Immature natural killer cell (primary cell): ENCODE results near the gene NDOR1. TPM values are rescaled to one million over a fixed set of nuclear protein-coding genes. Genes with fewer than 3 reads are reported as not detected.

Experiments
- DNase-seq, 3 donors: peaks; one replicate each; pipeline ENCODE4 v3.0.0; 2022; ENCODE audit warnings: mixed read lengths in 1 of 3
- H3K27ac Mint-ChIP-seq, 6 donors: one replicate each; pipeline ENCODE4 v1.8.0; 2020; ENCODE audit warnings: mixed read lengths in 6 of 6, mild to moderate bottlenecking in 5 of 6, inconsistent platforms in 4 of 6, moderate library complexity in 3 of 6
- H3K27me3 Mint-ChIP-seq, 3 donors: one replicate each; pipeline ENCODE4 v1.8.0; 2020 to 2021; ENCODE audit warnings: low read depth in 3 of 3, mild to moderate bottlenecking in 3 of 3, mixed read lengths in 3 of 3, moderate library complexity in 3 of 3, inconsistent platforms in 1 of 3
- H3K36me3 Mint-ChIP-seq, 3 donors: one replicate each; pipeline ENCODE4 v1.8.0; 2020; ENCODE audit warnings: mixed read lengths in 3 of 3, inconsistent platforms in 2 of 3, mild to moderate bottlenecking in 2 of 3
- H3K4me1 Mint-ChIP-seq, 2 donors: one replicate each; pipeline ENCODE4 v1.8.0; 2020; ENCODE audit warnings: inconsistent platforms in 2 of 2, mild to moderate bottlenecking in 2 of 2, mixed read lengths in 2 of 2, moderate library complexity in 1 of 2
- H3K4me3 Mint-ChIP-seq, 5 donors: one replicate each; pipeline ENCODE4 v1.8.0; 2020; ENCODE audit warnings: mild to moderate bottlenecking in 5 of 5, mixed read lengths in 5 of 5, inconsistent platforms in 3 of 5, moderate library complexity in 3 of 5
- H3K9me3 Mint-ChIP-seq, 6 donors: one replicate each; pipeline ENCODE4 v1.8.0; 2020; ENCODE audit warnings: mild to moderate bottlenecking in 6 of 6, mixed read lengths in 6 of 6, inconsistent platforms in 4 of 6, moderate library complexity in 3 of 6
- polyA plus RNA-seq, 3 donors: library from polyadenylated mRNA; unstranded; fragments of 300-500 nt; fragmentation: Illumina TruSeq; gene quantifications; one replicate each; pipeline ENCODE4 v1.2.3, GENCODE V29; 2021

The NDOR1 gene
- polyA plus RNA-seq, 3 donors from 2014 or later = 1.7 to 10.3 (median 4.2) TPM

DNA sequence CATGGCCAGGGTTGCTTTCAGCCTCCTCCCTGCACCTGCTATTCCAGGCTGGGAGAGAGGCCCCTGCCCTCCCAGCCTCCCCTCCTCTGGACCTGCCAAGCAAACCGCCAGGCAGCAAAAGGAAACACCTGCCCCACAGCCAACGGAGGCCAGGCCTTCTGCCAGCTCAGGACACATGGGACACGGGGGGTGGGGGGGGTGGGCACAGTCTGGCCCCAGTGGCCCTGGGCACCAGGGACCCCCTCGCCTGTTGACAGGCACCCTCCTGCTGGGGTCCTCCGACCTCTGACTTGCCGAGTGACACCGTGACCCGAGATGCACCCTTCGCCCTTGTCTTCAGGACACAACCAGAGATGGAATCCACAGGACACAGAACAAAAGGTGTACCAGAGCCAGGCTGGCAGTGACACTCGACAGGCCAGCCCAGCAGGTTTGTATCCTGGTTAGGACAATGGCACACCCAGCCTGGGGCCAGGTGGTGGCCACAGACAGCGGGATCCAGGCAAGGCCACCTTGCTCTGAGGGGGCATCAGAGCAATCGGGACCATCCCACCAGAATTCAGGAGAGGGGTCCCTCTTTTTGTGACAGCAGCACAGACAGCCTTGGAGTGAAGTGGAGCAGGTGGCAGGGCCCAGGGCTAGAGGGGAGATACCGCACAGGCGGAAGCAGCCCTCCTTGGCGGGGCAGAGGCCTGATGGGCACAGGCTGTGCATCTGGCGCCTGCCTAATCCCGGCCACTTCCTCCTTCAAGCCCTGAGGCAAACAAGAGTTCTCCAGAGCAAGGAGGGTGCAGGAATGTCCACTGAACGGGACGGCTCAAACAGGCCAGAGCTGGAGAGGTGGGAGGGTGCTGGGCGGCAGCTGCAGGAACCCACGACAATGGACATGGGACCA, 32.4 kb upstream of the NDOR1 start:
- Mint-ChIP-seq H3K4me1 (no peaks in the 10 kb centered on the region), H3K27ac (no peak overlapping the region), H3K4me3 (no peak overlapping the region), H3K27me3 (peaks cover 2 to 12% (median 8%) of the 10 kb centered on the region in 3 donors), H3K9me3 (no peaks in the 10 kb centered on the region), H3K36me3 (peaks cover 0 to 8% (median 0%) of the 10 kb centered on the region in 3 donors)
- DNase-seq = no peak

DNA sequence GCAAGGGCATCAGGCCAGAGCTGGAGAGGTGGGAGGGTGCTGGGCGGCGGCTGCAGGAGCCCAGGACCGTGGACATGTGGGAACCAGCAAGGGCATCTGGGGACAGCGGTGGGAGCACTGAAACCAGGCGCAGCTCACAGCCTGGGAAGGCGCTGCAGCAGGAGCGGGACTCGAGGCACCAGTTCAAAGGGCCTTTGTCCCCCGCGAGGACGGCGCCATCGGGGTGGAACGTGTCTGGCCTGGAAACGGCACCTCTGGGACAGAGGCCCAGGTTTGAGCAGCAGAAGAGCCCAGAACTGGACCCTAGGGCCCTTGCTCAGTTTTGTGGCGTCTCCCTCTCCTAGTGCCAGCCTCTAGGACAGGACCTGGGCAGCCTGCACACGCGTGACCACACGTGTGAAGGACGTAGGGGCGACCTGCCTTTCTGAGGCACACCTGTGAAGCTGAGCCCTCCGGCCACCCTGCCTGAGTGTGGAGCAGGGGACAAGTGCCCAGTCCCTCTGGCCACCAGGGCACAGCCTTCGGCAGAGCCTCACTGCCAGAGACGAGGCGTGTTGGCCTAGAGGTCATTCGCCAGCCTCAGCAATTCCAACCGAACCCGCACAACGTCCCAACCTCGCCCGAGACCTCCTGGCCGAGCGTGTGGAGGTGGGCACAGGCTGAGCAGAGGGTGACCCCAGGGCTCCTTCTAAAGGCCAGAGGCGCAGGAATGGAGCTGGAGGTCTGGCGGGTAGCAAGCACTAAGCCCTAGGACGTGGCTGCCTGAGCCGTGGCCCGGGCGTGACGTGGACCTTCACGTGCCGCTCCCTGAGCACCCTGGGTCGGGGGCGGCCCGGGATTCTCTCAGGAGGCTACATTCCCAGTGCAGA, 31.5 kb upstream of the NDOR1 start:
- Mint-ChIP-seq H3K27me3 (peaks cover 2 to 11% (median 8%) of the 10 kb centered on the region in 3 donors), H3K27ac (no peak overlapping the region), H3K4me3 (no peak overlapping the region), H3K4me1 (no peaks in the 10 kb centered on the region), H3K36me3 (peaks cover 0 to 8% (median 0%) of the 10 kb centered on the region in 3 donors), H3K9me3 (no peaks in the 10 kb centered on the region)
- DNase-seq = no peak

DNA sequence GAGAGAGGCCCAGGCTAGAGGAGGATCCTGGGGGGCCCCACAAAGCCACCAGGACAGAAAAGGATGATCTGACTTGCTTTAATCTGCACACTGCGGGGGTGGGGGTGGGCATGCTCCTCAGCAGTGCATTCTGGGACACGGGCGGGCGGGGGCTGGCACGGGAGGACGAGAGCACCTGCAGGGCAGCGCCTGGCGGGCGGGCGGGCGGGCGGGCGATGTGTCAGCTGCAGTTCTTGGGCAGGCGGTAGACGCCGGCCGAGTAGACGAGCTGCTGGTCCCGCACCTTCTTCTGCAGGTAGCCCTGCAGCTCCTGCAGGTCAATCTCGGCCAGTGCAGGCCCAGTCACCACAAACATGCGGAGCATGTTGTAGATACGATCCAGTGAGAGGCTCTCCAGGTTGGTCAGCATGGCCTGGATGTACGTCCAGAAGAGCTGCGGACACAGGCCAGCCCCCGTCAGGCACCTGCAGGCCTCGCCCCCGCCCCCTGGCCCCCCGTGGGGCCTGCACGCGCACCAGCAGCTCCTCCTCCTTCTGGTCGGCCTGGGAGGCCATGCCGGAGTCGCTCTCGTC, 30.7 kb upstream of the NDOR1 start:
- Mint-ChIP-seq H3K27me3 (peaks cover 5 to 11% (median 8%) of the 10 kb centered on the region in 3 donors), H3K27ac (no peak overlapping the region), H3K4me1 (no peaks in the 10 kb centered on the region), H3K9me3 (no peaks in the 10 kb centered on the region), H3K36me3 (peaks cover 0 to 8% (median 0%) of the 10 kb centered on the region in 3 donors), H3K4me3 (no peak overlapping the region)
- DNase-seq = no peak

DNA sequence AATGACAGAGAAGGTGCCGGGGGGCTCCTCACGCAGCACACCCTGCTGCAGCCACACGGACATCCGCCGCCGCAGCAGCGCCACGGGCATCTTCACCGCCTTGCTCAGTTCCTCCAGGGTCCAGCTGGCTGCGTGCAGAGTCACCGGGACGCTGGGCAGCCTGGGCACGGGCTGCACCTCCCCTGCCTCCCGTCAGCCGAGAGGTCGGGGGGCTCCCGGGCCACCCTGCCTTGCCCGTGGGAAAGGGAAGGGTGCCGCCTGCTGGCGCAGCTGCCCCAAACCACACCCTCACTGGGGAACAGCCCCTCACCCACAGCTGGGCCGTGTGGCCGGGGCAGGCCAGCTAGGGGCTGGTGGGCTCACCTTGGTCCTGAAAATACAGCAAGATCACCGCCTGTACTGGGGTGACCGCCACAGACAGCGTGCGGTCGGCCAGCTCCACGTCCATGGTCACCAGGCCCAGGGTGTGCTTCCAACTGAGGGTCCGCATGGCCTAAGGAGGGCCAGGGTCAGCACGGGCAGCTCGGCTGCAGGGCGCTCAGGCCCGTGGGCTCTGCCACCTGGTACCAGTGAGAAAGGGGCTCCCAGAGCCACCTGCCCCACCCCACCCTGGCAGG, 30.0 kb upstream of the NDOR1 start:
- peaks cover 5 to 10% (median 5%) of the 10 kb centered on the region in 3 donors for H3K27me3 Mint-ChIP-seq
- H3K27ac Mint-ChIP-seq = no peak overlapping the region
- no peaks in the 10 kb centered on the region for H3K4me1 Mint-ChIP-seq
- no peak overlapping the region for H3K4me3 Mint-ChIP-seq
- H3K36me3 Mint-ChIP-seq = peaks cover 0 to 8% (median 0%) of the 10 kb centered on the region in 3 donors
- H3K9me3 Mint-ChIP-seq = no peaks in the 10 kb centered on the region
- DNase-seq = no peak

DNA sequence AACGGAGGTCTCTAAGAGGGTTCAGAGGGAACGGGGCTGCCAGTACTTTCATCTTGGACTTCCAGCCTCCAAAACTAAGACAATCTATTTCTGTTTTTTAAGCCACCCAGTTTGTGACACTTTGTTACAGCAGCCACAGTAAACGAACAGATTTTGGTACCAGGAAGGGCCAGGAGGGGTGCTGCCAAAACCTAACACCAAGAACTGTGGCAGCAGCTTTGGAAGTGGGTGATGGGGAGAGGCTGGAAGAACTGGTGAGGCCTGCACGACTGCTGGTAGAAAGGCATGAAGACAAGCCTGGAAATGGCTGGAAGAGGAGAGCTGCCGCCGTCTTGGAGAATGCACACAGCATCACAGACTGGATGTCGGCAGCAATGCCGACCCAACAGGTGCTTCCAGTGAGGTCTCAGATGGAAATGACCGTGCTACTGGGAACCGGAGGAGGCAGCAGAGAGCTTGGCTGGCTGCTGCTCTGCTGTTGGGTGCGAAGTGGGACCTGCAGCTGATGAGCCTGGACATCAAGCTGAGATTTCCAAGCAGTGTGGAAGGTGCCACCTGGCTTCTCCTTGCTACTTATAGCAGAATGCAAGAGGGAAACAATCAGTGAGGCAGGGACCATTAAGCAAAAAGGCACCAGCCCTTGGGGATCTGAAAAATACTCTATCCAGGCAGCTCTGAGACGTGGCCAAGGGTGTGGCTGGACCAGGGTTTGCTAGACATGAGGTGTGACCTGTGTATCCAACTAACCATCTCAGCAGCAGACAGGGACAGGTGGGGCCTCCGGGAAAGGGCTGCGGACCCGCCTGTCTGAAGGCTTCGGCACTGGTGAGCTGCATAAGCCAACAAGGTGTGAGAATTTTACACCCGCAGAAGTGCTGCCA, 29.0 kb upstream of the NDOR1 start:
- Mint-ChIP-seq H3K4me3 (no peak overlapping the region), H3K27me3 (peaks cover 5 to 8% (median 6%) of the 10 kb centered on the region in 3 donors), H3K9me3 (no peaks in the 10 kb centered on the region), H3K27ac (peak overlapping the region in 5 of 6 donors; percentile 14 to 76 (median 49)), H3K4me1 (no peaks in the 10 kb centered on the region), H3K36me3 (peaks cover 0 to 8% (median 0%) of the 10 kb centered on the region in 3 donors)
- peak in 1 of 3 donors; percentile 23 for DNase-seq

DNA sequence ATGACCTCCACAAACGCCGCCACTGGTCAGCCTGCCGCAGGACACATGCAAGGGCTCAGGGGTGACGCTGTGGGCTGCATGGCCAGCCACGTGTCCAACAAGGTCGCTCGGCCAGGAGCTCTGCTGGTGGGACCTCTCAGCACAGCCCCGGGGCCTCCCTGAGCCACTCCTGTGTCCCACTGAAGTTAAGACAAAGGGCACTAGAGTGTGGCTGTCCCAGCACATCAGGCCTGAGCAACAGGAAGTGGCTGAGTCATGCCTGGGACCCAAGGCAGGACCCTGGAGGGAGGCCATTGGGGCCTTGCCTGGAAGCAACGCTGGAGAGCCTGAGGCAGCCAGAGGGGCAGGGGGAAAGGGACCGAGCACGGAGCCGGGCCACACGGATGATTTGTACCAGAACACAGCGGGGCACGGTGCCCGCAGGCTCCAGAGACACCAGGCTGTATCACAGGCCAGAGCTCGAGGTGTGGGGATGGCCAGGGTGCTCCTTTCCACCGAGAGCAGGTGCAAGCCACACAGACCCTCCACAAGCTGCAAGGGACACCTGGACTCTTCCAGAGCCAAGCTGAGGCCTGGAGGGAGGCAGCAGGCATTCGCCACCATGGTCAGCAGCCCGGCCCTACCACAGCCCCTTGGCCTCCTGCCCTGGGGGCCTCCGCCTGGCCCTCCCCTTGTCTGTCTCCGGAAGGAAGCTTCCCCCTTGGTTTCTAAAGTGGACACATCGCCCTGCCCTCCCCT, 27.1 kb upstream of the NDOR1 start:
- Mint-ChIP-seq H3K9me3 (no peaks in the 10 kb centered on the region), H3K4me3 (no peak overlapping the region), H3K4me1 (no peaks in the 10 kb centered on the region), H3K36me3 (peaks cover 0 to 14% (median 5%) of the 10 kb centered on the region in 3 donors), H3K27me3 (peaks cover 3 to 8% (median 6%) of the 10 kb centered on the region in 3 donors), H3K27ac (no peak overlapping the region)
- DNase-seq = no peak

DNA sequence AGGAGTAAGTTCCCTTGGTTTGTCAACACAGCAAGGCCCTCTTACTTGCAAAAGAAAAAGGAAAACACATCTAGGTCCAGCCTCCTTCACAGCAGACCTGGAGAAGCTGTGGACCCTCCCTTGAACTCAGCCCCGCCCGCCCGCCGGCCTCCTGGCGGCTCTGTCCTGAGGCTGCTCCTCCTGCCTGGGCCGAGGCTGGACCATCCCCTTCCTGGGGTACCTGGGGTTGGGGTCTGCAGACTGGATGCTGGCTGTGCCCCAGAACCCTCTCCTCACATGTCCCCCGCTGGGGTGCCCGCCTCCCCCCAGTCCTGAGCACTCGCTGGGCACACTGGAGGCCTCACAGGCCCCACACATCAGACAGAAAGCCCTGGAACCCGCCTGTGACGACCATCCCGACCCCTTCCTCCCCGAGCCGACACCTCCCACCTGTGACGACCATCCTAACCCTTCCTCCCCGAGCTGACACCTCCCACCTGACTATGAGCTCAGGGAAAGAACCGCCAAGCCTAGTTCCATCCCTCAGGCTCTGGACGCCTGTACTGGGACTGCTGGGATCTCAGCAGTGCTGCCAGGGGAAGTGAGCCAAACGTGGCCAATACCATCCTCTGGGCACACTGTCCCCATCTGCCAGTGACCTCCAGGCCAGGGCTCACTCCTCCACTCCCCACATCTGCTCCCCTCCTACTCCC, 26.4 kb upstream of the NDOR1 start:
- H3K27me3 Mint-ChIP-seq = peaks cover 3 to 8% (median 5%) of the 10 kb centered on the region in 3 donors
- no peak for DNase-seq
- no peak overlapping the region for H3K27ac Mint-ChIP-seq
- H3K36me3 Mint-ChIP-seq = peaks cover under 1 to 17% (median 5%) of the 10 kb centered on the region in 3 donors
- H3K9me3 Mint-ChIP-seq = no peaks in the 10 kb centered on the region
- H3K4me3 Mint-ChIP-seq = no peak overlapping the region
- peaks cover 0 to 2% of the 10 kb centered on the region in 2 donors for H3K4me1 Mint-ChIP-seq

DNA sequence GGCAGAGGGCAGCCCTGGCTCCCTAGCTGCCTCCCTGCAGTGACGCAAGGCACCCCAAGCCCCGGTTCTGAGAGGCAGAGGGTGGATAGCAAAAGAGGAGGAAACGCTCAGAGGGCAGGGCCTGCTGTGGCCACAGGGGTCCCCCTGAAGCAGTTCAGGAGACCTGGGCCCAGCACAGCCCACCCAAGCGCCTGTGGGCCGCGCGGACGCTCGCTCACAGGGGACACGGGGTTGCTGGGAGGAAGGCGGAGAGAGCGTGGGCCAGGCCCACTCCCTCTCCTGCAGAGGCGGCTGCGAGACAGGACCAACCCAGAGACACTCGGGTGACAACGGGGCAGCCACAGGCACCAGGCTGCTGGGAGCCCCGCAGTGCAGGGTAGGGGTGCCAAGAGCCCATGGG, 25.7 kb upstream of the NDOR1 start:
- H3K9me3 Mint-ChIP-seq = no peaks in the 10 kb centered on the region
- H3K4me3 Mint-ChIP-seq = no peak overlapping the region
- peaks cover 4 to 22% (median 5%) of the 10 kb centered on the region in 3 donors for H3K36me3 Mint-ChIP-seq
- peaks cover 3 to 8% (median 5%) of the 10 kb centered on the region in 3 donors for H3K27me3 Mint-ChIP-seq
- H3K27ac Mint-ChIP-seq = no peak overlapping the region
- no peak for DNase-seq
- H3K4me1 Mint-ChIP-seq = peaks cover 1 to 8% of the 10 kb centered on the region in 2 donors

DNA sequence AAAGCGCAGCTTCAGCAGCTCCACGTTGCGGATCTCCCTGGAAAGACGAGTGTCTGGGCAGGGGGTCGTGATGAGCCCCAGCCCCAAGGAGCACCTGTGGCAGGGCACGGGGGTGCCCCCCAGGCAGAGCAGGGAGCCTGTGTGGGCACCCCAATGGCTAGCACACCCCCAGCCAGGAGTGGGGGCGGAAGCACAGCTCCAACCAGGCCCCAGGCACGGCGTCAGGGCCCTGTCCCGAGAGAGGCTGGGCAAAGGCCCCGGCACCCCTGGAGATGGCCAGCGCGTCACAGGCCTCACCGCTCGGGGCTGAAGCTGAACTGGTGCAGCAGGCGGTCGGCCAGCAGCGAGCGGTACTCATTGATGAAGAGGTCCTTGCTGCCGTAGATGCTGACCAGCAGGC, 25.0 kb upstream of the NDOR1 start:
- Mint-ChIP-seq H3K4me3 (no peak overlapping the region), H3K36me3 (peaks cover 4 to 22% (median 5%) of the 10 kb centered on the region in 3 donors), H3K4me1 (peaks cover 4 to 8% of the 10 kb centered on the region in 2 donors), H3K9me3 (no peaks in the 10 kb centered on the region), H3K27me3 (peaks cover 3 to 6% (median 5%) of the 10 kb centered on the region in 3 donors), H3K27ac (no peak overlapping the region)
- DNase-seq = no peak

DNA sequence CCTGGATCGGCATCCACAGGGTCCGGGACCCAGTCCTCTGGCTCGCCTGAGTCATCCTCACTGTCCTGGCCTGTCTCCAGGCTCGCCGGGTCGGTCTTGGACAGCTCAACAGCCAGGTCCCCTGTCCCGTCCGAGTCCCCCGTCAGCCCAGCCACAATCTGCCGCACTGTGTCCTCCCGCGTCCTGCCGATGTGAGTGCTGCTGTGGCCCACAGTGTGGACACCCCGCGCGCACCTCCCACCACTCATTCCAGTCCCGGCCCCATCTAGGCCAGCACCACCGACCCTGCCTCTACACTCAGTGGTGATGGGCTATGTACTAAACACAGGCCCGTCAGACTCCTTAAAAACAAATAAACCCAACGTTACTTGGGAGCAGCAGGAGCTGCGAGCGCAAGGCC, 23.8 kb upstream of the NDOR1 start:
- Mint-ChIP-seq H3K27ac (no peak overlapping the region), H3K36me3 (peaks cover 4 to 22% (median 5%) of the 10 kb centered on the region in 3 donors), H3K27me3 (peaks cover 0 to 6% (median 3%) of the 10 kb centered on the region in 3 donors), H3K9me3 (no peaks in the 10 kb centered on the region), H3K4me3 (no peak overlapping the region), H3K4me1 (peaks cover 10 to 15% of the 10 kb centered on the region in 2 donors)
- DNase-seq = no peak

DNA sequence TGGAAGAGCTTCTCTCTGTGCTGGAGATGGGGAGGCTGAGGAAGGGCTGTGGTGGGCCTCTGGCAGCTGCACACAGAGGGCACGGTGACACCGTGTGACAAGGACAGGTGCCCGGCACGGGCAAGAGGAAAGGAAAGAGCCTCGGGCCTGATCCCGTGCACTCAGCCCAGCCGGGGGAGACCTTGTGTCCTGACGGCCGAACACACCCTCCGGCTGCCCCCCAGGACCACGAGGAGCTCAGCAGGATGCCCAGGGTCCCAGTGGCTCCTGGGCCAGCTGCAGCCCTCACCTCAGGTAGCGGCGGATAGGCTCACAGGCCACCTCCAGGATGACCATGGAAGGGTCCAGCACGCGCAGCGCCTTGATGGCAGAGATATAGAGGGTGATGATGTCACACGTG, 22.7 kb upstream of the NDOR1 start:
- Mint-ChIP-seq H3K27me3 (peaks cover 0 to 9% (median 4%) of the 10 kb centered on the region in 3 donors), H3K9me3 (no peaks in the 10 kb centered on the region), H3K4me1 (peaks cover 22 to 27% of the 10 kb centered on the region in 2 donors), H3K4me3 (no peak overlapping the region), H3K27ac (no peak overlapping the region), H3K36me3 (peaks cover 4 to 16% (median 5%) of the 10 kb centered on the region in 3 donors)
- DNase-seq = no peak
